GM12865 (cell line): ENCODE results near the gene CYP4A22.
"Not testable (repeated sequence)": the region's sequence is repeated elsewhere in the genome, so short reads cannot be mapped to it uniquely, and the experiment has no call there.

Experiments
- DNase-seq: peaks from one replicate; pipeline ENCODE4 v3.0.0; 2010; ENCODE audit warnings: low read depth
- H3K4me3 ChIP-seq: 2 replicates; pipeline ENCODE4 v1.5.1; 2011; ENCODE audit warnings: mild to moderate bottlenecking, low read depth, low read length, control low read depth
- CTCF ChIP-seq: IDR thresholded peaks from 2 replicates; pipeline ENCODE4 v1.5.1; 2011; ENCODE audit warnings: low read length, control low read depth, low read depth, inconsistent platforms; ENCODE audit not compliant: insufficient read depth; ENCODE audit errors: missing control alignments

Gene CYP4A22

GRCh38 chr1:47137198-47137597 lies at the start of gene CYP4A22:
Gene CYP4A22 (plus strand): TSS chr1:47137441. CDS start chr1:47137486, 45 bp downstream.
- TF ChIP-seq CTCF = no peak
- no peak for DNase-seq
- no peak within 1 kb of the TSS for H3K4me3 ChIP-seq

GRCh38 chr1:47089356-47089755 lies 47.9 kb upstream of the CYP4A22 start:
- not testable (repeated sequence) for H3K4me3 ChIP-seq
- peak; percentile 32 for DNase-seq
- peak; percentile 42 for TF ChIP-seq CTCF

DNA sequence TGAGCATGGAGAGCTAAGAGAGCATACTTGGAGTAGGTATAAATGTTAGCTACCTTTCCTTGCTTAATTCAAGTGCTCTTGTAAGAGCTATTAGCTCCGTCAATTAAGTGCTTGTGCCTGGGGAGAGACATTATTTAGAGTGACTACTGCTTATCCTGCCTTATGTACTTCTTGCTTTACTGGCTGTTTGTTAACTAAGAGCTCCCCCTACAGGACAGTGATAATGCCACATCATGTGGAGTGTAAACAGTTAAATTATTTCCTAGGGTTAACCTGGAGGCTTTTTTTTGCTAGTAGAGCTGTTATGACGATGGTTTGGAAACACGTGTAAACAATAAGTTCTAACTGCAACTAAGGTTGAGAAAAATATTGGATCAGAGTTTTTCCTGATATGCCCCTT lies 45.8 kb upstream of the CYP4A22 start:
- TF ChIP-seq CTCF = peak; percentile 13
- DNase-seq, H3K4me3 ChIP-seq: not testable (repeated sequence)

GRCh38 chr1:47104816-47105215 lies 32.4 kb upstream of the CYP4A22 start:
- no peak for DNase-seq
- no peak for TF ChIP-seq CTCF
- no peak overlapping the region for H3K4me3 ChIP-seq

GRCh38 chr1:47106792-47107191 lies 30.4 kb upstream of the CYP4A22 start:
- no peak for TF ChIP-seq CTCF
- DNase-seq = no peak

DNA sequence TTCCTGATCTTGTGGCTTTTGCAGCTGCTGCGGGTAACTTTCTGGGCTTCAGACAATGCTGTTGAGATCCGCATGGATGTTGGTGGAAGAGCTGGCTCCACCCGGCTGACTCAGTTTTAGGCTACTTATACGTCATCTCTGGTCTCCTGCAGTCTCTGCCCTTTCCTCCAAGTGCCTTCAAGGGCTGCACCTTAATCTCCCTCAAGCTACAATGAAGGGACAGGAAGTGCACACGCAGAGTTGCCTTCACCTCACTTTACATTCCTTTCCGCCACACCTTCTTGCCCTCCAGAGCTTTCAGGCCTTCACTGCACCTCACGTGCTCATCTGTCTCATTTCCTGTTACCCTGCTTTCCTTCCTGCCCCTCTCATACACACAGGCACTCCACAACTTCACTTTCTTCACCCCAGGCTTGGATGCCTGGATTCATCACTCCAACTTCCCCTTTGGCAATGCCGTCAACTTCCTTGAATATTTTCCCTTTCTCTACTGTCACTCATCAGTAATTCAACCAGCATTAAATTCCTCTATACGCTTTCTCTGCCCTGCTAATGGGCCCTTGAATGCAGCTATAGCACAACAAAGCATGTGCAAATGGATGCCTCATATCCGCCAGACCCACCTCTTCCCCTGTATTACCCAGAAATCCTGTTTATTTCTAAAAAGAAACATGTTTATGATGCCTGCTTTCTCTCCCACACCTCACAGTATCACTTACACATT lies 29.2 kb upstream of the CYP4A22 start:
- DNase-seq, H3K4me3 ChIP-seq: not testable (repeated sequence)

More at GRCh38 chr1:47106792-47107191, 30.4 kb upstream of the CYP4A22 start:
- H3K4me3 ChIP-seq = no peak overlapping the region

- not testable (repeated sequence) for H3K4me3 ChIP-seq, DNase-seq
These were observed 27.8 kb upstream of the CYP4A22 start for GRCh38 chr1:47109482-47109881.

DNA sequence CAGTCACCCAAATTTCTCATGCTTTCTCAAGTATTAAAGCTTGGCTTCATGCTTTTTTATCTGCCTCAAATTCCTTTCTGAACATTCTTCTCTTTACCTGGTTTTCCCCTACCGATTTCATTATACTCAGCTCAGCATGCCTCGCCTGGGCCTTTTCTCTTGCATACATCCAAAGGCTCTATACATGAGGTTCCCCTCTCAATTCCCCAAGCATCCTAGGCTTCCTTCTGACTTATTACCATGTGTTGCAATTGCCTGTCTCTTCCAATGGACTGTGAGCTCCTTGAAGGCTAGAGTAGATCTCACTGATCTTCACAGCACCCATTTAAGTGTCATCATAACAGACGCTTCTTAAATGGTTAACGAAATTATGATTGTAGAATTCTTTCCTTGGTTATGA lies 24.1 kb upstream of the CYP4A22 start:
- no peak for TF ChIP-seq CTCF
- DNase-seq = no peak
- no peak overlapping the region for H3K4me3 ChIP-seq

DNA sequence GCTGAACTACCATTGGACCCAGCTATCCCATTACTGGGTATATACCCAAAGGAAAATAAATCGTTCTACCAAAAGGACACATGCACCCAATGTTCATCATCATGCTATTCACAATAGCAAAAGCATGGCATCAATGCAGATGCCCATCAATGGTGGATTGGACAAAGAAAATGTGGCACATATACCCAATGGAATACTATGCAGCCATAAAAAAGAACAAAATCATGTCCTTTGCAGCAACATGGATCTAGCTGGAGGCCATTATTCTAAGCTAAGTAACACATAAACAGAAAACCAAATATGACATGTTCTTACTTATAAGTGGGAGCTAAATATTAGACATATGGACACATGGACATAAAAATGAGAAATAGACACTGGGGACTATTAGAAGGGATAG lies 16.2 kb upstream of the CYP4A22 start:
- H3K4me3 ChIP-seq, DNase-seq: not testable (repeated sequence)

DNA sequence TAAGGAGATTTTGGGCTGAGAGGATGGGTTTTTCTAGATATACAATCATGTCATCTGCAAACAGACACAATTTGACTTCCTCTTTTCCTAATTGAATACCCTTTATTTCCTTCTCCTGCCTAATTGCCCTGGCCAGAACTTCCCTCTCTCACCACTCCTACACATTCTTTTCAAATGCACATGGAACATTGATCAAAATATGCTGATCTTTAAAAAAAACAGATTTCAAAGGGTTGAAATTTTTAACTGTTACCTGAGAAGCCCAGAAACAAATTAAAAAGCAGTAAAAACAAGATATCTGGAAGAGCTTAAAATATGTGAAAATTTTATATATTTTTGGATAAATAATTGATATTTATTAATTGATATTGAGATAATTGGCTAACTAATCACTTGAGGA lies 12.4 kb upstream of the CYP4A22 start:
- not testable (repeated sequence) for DNase-seq, H3K4me3 ChIP-seq

DNA sequence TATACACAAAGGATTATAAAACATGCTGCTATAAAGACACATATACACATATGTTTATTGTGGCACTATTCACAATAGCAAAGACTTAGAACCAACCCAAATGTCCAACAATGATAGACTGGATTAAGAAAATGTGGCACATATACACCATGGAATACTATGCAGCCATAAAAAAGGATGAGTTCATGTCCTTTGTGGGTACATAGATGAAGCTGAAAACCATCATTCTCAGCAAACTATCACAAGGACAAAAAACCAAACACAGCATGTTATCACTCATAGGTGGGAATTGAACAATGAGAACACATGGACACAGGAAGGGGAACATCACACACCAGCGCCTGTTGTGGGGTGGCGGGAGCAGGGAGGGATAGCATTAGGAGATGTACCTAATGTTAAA lies 10.2 kb upstream of the CYP4A22 start:
- not testable (repeated sequence) for H3K4me3 ChIP-seq, DNase-seq
